Measurements from ENCODE around the gene IRAG1.

DNA sequence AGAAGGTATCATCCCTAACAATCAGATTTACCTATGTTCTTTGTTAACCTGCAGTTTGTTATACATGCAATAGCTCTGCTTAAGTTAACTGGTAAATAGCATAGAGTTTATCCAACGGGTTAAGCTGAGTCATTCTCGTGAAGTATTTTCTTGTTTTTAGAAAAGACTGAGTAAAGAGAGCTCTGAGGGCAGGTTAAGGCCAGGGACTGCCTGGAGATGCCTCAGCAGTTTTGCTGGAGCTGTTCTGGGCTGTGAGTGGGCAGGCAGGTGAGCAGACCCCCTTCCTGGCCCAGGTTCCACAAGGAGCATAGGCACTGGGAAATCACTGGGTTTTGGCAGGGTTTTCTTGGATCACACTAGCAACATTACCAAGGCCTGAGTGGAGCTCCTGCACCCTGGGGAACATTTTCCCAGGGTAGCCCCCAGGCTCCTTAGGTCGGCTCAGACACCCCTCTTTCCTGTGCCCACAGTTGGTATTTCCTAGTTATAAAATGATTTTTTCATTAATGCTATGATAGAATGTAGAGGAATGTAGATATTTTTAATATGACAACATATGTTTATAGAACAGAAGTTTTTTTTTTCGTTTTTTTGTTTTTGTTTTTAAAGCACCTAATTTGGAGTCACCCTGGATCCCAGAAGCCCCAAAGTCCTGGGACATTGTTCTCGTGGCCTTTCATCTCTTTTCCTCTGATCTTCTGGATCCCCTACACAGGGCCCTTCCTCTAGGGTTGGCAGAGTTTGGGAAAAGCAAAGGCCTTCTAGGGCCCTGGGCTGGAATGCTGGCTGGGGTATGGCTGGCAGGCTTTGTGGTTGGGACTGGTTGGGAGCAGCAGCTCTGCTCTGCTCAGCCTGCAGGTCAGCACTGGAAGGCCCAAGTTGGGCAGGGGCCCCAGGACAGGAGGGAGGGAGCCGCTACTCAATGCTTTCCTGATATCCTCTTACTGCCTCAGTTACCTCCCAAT lies 26.7 kb downstream of the IRAG1 start:
- TF ChIP-seq ZNF707 (tag by site-specific recombination; IDR thresholded peaks at IDR 0.05) (no peak), ZNF558 (tag by site-specific recombination; IDR thresholded peaks at IDR 0.05) (no peak), CTCF (tag by site-specific recombination; IDR thresholded peaks at IDR 0.05) (no peak), YY2 (tag by site-specific recombination; IDR thresholded peaks at IDR 0.05) (no peak), ZNF146 (tag by site-specific recombination; IDR thresholded peaks at IDR 0.05) (no peak), YY1 (tag by site-specific recombination; IDR thresholded peaks at IDR 0.05) (no peak), ZNF114 (tag by site-specific recombination; IDR thresholded peaks at IDR 0.05) (no peak), ZBTB17 (tag by site-specific recombination; IDR thresholded peaks at IDR 0.05) (no peak), ZFP3 (tag by site-specific recombination; IDR thresholded peaks at IDR 0.05; ENCODE audit: low read depth) (no peak), MYNN (tag by site-specific recombination; IDR thresholded peaks at IDR 0.05; ENCODE audit: borderline replicate concordance) (no peak), SP2 (tag by site-specific recombination; IDR thresholded peaks at IDR 0.05) (no peak)
- TF ChIP-seq, protein P1, sequence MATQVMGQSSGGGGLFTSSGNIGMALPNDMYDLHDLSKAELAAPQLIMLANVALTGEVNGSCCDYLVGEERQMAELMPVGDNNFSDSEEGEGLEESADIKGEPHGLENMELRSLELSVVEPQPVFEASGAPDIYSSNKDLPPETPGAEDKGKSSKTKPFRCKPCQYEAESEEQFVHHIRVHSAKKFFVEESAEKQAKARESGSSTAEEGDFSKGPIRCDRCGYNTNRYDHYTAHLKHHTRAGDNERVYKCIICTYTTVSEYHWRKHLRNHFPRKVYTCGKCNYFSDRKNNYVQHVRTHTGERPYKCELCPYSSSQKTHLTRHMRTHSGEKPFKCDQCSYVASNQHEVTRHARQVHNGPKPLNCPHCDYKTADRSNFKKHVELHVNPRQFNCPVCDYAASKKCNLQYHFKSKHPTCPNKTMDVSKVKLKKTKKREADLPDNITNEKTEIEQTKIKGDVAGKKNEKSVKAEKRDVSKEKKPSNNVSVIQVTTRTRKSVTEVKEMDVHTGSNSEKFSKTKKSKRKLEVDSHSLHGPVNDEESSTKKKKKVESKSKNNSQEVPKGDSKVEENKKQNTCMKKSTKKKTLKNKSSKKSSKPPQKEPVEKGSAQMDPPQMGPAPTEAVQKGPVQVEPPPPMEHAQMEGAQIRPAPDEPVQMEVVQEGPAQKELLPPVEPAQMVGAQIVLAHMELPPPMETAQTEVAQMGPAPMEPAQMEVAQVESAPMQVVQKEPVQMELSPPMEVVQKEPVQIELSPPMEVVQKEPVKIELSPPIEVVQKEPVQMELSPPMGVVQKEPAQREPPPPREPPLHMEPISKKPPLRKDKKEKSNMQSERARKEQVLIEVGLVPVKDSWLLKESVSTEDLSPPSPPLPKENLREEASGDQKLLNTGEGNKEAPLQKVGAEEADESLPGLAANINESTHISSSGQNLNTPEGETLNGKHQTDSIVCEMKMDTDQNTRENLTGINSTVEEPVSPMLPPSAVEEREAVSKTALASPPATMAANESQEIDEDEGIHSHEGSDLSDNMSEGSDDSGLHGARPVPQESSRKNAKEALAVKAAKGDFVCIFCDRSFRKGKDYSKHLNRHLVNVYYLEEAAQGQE (tag by site-specific recombination; IDR thresholded peaks at IDR 0.05) = no peak
